Glomerular visceral epithelial cell (primary cell): Measurements from ENCODE around the gene YBEY.

Experiments
- DNase-seq: peaks from one replicate; pipeline ENCODE4 v3.0.0-alpha.2; 2016; ENCODE audit errors: extremely low spot score

Gene YBEY

DNA sequence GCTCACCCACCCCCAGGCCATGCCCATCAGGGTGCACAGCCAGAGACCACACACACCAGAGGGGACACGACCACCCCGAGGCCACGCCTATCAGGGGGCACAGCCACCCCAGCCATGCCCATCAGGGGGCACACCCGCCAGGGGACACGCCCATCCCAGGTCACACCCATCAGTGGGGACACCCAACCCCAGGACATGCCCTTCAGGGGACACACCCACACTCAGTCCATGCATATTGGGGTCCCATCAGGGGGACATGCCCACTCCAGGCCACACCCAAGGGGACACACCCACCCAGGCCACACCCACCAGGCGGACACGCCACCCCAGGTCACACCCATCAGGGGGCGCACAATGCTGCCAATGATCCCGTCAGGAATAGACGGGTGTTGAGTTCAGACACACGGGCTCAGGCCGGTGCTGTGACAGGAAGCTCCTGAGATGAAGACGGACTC is 21.4 kb upstream of the YBEY start:
- DNase-seq, result no peak

DNA sequence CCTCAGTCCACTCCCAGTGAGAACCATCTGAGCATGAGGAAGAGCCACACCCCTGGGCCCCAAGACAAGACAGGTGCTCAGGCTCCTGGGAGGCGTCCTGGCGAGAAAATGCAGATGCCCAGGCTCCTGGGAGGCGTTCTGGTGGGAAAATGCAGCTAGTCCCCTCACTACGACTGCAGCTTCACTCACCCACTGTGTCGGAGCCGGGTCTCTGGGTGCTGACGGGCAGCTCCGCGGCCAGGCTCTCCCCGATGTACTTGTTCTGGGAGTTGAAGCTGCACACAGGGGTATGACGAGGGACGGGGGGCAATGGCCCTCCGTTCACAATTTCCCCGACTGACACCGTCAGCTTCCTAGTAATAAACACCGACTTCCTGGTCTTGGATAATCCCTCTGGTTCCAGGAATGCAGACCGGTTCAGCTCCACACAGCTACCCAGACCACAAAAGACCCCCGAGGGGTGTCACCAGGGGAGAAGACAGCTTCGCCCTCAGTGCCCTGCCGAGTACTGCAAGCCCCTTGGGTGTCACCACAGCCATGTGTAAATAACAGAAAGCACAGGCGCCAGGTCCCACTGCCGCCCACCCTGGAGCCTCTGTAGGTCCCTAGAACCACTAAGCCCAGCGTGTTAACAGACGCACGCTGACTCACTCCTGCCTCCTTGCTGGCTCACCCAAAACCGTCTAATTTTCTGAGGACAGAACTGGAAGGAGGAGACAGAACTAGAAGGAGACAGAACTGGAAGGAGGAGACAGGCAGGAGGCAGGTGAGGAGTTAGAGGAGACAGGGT is 20.2 kb upstream of the YBEY start:
- no peak for DNase-seq

DNA sequence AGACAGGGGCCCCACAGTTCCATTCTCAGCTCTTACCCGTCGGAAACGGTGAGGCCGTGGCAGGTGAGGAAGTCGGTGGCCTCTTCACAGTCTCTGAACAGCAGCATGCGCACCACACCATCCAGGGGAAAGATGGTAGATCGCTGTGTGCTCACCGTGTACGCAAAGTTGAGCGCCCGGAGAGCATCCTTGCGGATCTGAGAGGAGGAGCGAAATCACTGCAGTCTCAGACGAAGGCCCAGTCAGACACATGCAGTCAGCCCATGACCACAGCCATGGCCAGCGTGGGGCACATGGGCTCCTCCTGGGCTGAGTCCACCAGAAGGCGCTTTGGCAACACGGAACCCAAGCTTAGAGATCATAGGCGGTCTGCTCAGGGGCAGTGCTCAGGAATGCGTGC is 19.2 kb upstream of the YBEY start:
- DNase-seq, result no peak

DNA sequence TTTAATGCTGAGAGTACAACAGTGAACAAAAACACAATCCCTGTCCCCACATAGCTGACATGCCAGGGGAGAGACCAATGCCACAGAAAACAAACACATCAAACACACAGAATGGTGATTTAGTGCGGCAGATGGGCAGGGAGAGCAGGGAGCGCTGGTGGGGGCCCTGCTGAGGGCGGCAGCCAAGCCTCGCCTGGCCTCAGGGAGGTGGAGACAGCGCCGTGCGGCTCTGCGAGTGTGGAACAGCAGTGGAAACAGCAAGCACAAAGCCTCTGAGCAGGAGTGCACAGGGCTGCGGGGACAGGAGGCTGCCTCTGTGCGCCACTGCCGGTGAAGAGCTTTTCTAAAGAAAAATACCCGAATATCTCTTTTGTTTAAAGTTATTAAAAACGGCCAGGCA is 17.8 kb upstream of the YBEY start:
- no peak for DNase-seq

DNA sequence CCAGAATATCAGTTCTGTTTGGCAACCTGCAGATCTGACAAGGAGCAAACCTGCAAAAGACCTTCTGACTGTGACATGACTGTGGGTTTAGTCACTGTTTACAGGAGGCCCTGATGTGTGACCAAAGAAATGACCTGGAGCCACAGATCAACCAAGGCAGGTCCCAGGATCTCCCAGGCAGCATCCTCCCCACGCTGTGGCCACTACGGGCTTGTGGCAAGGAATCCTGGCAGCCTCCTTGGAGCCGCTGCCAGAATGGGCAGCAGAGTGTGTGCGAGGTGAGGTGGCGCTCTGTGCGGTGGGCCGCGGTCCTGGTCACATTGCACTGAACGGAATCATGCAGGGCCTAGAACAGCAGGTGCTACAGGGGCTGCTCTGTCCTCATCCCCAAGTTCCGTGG is 16.7 kb upstream of the YBEY start:
- DNase-seq, result peak; percentile 95

DNA sequence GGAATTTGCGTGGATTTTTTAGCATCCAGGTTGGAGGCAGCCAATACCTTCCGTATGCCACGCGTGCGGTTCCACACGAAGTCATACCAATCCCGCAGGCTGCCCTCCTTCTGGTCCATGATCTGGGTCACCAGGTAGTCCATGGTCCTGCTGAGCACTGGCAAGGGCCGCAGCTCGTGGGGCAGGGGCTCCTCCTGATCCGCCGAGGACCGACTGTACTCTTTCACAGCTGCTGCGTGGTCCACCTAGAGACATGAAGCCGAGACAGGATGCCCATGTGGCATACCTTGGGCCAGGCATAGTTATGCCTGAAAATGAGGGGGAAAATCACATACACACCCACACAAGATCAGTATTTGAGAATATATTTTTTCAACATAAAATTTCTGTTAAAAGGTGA is 12.8 kb upstream of the YBEY start:
- no peak for DNase-seq

DNA sequence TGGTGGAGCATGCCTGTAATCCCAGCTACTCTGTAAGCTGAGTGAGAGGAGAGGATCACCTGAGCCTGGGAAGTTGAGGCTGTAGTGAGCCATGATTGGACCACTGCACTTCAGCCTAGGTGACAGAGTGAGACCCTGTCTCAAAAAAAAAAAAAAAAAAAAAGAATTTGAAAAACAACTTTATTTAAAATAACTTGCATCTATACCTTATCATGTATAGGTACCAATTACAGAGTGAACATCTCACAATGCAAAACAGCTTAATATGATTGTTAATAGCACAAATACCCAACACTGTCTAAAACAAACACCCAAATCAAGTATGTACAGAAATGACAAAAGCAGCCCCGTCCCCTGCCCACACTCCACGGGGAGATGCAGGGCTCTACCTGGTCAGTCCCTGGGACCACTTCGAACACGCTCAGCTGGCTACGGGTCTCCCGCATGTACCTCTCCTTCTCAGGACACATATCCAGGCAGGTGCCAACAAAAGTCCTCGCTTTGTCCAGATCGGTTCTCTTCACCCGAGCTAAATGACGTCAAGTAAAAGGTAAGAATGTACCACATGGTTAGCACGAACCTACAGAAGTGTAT is 11.2 kb upstream of the YBEY start:
- DNase-seq, result no peak

DNA sequence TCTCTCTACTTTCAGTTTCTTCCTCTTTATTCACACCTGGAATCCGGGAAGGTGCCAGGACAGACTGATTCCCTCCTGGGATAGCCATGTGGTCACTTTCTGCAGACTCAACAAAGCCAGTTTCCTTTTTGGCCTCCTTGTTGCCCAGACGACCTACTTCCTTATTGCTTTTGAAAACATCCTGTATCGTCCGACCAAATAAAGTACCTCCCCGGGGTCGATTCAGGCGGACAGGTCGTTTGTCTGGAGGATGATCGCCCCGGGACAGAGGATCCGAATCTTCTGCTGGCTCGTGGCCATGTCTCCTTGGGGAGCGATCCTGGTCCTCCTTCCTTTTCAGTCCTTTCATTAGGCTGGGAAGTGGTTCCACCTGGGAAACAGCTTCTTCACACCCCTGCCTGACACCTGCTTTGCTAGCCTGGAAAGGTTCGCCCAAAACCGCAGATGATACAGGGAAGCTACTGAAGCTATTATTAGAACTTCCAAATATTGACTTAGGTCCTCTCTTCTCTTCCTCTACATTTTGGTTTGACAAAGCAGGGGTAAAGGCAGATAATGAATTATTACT is 2.0 kb upstream of the YBEY start:
- no peak for DNase-seq

DNA sequence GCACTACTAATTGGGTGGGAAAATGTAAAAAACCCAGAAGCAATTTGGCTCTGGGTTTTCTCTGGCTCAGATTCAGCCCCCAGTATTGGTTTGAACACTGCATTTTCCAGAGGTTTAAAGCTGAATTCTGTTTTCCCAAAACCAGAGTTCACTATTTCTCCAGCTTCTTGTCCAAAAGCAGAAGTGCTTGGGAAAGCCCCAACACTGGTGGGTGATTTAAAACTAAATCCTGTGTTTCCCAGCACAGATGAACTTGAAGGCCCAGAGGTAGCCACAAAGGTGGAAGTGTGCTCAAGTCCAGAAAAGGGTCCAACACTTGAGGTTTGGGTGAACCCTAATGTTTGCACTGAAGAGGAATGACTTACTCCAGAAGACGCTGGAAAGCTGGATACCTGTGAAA is 1.4 kb upstream of the YBEY start:
- no peak for DNase-seq

DNA sequence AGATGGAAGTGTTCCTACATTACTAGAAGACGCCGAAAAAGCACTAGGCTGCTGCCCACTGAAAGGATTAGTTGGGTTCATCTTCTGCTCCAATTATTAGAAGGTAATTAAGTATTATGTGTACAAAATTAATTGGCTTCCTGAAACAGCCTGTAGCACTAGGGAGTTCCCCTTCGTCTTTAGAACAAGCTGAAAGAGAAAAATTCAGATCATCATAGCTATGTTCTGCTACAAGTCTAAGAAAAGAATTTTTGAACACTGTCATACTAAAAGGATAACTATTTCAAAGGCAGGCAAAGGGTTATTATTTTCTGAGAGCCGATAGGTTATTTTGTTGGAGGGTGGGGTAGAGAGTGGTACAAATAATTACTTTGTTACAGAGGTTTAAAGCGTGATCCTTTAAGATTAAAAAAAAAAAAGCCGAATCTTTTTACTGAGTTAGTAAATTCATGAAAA is 908 bp upstream of the YBEY start, which contains the start of gene MCM3AP:
MCM3AP (minus strand) TSS at position 406 of the 456 bp plus-strand sequence; CDS start at position 81, 325 bp downstream.
- no peak for DNase-seq

DNA sequence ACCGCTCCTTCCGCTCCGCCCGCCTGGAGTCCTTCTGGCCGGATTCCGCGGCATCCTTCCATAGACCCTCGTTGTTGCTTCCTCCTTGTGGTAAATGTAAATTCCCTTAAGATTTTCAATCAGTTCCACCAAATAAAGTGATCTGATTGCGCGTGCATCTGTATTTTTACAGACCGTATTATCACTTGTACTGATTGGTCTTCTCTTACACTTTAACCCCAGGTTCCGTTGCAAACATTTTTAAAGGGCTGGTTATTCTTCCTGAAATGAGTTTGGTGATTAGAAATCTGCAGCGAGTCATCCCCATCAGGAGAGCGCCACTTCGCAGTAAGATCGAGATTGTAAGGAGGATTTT is 483 bp downstream of the YBEY start:
- no peak for DNase-seq

DNA sequence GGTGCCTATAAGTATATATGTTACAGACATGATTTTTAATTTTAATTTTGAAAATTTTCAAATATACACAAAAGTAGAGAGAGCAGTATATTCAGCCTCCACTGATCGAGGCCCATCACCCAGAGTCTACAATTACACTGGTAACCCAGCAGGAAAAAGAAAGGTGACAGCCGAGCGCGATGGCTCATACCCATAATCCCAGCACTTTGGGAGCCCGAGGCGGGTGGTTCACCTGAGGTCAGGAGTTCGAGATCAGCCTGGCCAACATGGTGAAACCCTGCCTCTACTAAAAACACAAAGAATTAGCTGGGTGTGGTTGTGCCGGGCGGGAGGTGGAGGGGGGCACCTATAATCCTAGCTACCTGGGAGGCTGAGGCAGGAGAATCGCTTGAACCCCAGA is 1.4 kb downstream of the YBEY start:
- DNase-seq, result no peak

DNA sequence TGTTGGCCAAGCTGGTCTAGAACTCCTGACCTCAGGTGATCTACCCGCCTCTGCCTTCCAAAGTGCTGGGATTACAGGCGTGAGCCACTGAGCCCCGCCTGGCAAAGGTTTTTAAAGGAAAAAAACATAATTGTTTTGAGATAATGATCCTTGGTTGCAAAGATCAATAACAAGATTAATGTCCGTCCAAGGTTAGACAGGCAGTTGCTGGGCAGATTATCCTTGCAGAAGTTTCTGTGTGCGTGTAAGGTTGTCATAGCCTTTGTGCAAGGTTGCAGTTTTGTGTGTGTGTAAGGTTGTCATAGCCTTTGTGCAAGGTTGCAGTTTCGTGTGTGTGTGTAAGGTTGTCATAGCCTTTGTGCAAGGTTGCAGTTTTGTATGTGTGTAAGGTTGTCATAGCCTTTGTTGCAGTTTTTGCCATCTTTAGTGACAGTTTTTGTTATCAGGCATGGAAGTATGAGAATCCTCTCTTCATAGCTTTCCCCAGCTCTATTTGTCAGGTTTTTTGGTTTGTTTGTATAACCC is 3.6 kb downstream of the YBEY start:
- DNase-seq, result no peak

DNA sequence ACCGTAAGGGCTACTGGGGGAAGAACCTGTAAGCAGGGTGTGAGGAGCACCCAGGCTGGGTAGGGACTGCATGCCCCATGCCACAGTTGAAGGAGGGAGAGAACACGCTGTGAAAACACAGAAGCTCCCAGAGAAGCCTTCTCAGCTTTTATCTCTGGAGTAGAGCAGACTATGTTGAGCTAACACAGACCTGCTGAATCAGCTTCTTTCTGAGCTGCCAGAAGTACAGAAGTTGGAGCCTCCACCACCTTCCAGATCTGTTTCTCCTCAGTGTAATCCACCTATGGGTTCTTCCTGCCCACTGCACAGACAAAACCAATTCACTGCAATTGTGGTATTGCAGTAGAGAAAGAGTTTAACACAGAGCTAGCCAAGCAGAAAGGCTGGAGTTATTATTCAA is 5.4 kb downstream of the YBEY start:
- DNase-seq, result no peak

DNA sequence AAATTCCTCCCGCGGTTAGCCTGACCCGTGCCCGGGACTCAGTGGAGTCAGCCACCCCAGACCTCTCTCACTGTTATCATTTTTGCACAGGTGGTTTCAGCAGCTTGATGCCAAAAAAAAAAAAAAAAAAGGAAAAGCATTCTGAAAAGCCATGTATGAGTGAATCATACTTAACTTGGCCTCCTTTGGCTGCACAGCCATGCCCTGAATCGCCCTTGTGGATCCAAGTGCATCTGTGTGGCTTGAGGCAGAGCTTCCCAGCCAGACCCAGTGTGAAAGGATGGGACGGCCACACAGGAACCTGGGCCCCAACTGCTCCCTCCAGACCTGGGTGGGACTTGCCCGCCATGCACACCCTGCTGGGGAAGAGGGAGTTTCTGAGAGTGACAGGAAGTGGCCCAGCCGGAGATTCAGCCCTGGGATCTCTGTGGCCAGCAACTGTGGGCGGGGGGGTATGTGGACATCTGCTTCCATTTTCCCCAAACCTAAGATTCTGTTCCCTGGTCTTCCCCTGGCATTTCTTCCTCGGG is 8.6 kb downstream of the YBEY start:
- DNase-seq, result peak; percentile 88

DNA sequence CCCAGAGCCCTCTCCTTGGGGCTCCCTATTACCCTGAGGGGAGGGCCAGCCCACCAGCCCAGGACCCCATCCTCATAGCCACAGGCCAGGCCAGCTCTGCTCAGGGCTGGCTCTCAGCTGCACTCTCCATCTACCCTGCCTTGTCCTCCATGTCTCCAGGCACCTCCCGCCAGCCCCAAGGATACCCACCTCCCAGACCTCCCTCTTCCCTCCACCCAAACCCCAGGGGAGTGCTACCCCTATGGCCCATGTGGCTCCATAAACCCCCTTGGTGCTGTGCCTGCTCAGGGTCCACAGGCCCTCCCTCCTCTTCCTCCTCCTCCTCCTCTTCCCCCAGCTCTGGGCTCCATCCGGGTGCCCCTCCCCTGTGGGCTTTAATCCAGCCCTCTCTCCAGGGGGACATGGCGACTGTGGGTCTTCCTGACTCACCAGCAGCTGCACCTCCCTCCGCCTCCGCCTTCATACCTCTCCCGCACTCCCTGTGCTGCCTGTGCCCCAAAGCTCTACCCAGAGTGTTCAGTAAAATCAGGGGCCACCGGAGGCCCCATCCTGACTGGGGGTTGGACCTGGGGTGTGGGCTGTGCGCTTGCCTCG is 9.1 kb downstream of the YBEY start:
- peak; percentile 68 for DNase-seq

DNA sequence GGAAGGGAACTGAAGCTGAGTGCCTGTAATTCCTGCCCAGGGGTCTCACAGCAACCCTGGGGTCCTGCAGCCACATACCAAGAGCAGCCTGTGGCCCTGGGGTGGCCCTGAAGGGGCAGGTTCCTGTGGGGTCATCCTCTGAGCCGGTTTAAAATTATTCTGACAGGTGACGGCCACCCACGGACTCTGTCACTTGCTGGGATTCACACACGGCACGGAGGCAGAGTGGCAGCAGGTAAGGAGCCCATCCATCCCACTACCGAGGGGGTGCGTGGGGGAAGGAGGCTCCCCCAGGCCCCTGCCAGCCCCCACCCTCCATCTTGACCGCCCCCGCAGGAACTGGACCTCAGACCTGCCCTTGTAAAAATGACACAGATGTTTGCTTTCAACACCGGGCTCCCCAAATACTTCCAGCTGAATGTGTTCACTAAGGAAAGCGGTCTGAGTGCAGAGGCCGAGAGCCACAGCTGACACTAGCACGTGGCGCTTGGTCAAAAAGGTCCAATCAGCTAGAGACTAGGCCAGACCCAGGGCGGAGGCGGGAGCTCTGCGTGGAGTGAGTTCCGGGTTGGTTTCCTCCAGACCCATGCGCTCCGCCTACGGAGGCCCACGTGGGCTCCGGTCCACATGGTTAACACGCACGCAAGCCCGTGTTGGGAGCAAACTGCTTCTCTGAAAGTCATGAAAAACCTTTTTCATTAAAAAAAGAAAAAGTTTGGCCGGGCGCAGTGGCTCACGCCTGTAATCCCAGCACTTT is 10.0 kb downstream of the YBEY start:
- DNase-seq, result no peak

DNA sequence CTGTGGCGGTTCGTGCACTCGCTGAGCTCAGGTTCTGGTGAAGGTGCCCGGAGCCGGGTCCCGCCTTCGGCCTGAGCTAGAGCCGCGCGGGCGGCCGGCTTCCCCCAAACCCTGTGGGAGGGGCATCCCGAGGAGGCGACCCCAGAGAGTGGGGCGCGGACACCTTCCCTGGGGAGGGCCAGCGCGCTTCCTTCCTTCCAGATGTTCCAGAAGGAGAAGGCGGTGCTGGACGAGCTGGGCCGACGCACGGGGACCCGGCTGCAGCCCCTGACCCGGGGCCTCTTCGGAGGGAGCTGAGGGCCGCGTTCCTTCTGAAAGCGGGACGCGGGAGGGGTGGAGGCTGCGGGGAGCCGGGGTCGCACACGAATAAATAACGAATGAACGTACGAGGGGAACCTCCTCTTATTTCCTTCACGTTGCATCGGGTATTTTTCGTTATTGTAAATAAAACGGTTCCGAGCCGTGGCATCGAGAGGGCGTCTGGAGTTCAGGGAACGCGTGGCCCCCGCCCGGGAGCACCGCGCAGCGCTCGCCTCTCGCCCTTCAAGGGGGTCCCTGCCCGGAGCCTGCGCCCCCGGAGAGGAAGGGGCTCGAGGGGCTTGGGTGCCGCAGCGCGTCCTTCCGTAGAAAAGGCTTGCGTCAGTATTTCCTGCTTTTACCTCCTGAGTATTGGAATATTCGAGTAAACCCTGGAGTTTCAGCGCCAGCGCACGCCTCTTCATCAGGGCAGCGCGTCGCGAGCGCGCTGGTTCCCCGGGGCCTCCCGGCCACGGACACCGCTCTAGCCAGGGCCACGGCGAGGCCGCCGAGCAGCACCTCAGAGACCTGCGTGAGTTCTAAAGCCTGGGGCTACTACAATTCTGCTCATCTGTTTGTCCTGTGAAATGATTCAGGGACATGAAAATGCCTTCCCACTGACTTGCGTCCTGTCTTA is 11.5 kb downstream of the YBEY start:
- no peak for DNase-seq

DNA sequence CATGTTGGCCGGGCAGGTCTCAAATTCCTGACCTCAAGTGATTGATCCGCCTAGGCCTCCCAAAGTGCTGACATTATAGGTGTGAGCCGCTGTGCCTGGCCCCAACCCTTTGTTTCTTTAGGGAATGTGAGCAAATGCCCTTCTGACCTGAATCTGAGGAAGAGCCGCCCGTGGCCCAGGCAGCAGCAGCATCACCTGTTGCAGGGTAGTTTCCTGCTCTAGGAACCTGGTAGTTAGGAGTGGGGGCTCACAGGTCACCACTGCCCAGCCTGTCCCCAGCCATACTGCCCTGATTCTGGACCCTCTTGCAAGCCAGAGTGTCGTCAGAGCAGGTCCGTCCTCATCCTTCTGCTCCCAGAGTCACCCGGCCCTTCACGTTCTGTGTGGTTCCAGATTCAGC is 13.0 kb downstream of the YBEY start:
- DNase-seq, result no peak

DNA sequence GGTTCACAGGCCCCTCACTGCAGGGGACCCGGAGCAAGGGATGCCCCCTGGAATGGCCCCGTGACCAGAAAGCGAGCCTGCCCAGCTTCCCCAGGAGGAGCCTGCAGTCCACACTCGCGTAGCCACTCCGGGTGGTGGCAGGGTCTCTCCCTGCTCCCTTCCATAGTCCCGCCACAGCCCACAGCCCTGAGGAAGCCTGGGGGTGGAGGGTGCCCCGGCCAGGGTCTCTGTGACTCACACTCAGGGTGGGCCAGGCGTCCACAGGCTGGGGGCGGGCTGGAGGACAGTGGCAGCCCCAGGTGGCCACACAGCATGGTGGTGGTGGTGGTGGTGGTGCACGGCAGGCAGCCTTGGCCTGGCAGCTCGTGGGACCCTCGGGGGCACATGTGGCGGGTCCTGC is 15.6 kb downstream of the YBEY start:
- no peak for DNase-seq
